A549 (cell line): Measurements from ENCODE around the gene SLC4A4. TPM values are rescaled to one million over a fixed set of nuclear protein-coding genes. Genes with fewer than 3 reads are reported as not detected.

Experiments used
- ATAC-seq, 2 experiments: fragments of 200-7000 bp in 1 of 2; fragments of >200 bp in 1 of 2; cut with Nextera tagmentation in 1 of 2; cut with Tn5 transposase in 1 of 2; 3 replicates each; pipeline versions ENCODE4 v1.8.0 to v1.9.1; 2018 to 2020; ENCODE audit warnings: mild to moderate bottlenecking in 1 of 2, moderate library complexity in 1 of 2
- CTCF ChIA-PET: fragments of 300-600 bp; sonication (Branson Sonifier 250); formaldehyde crosslinking; extraction: SDS; loops from one replicate; lab custom pipeline; 2021; ENCODE audit warnings: antibody characterized with exemption, inconsistent platforms; lab: Yijun Ruan, JAX
- POLR2A ChIA-PET: fragments of 350-600 bp; formaldehyde crosslinking; extraction: SDS; loops from one replicate; lab custom pipeline; 2021; ENCODE audit warnings: antibody characterized with exemption, inconsistent platforms; lab: Yijun Ruan, JAX
- DNase-seq, 2 experiments: peaks; one replicate each; pipeline versions ENCODE4 v3.0.0 to v3.0.0-alpha.2; 2011 to 2016; ENCODE audit warnings: low read depth in 1 of 2, low spot score in 1 of 2
- FAIRE-seq: peaks from 2 replicates; lab custom pipeline; 2011; peaks lifted over from hg19 to GRCh38; lab: Jason Lieb, UNC
- H3K27ac ChIP-seq, 2 experiments: fragments of >200 bp; sonication (Bioruptor Twin); formaldehyde crosslinking; 3 replicates each; pipeline ENCODE4 v1.5.1; 2016 to 2017
- H3K4me1 ChIP-seq: fragments of >200 bp; sonication (Bioruptor Twin); formaldehyde crosslinking; 3 replicates; pipeline ENCODE4 v1.6.1; 2016
- H3K4me2 ChIP-seq: fragments of >200 bp; sonication (Bioruptor Twin); formaldehyde crosslinking; 3 replicates; pipeline ENCODE4 v1.6.1; 2016
- H3K4me3 ChIP-seq: fragments of >200 bp; sonication (Bioruptor Twin); formaldehyde crosslinking; 3 replicates; pipeline ENCODE4 v1.5.1; 2016
- H3K9me3 ChIP-seq: fragments of >200 bp; sonication (Bioruptor Twin); formaldehyde crosslinking; 3 replicates; pipeline ENCODE4 v1.6.1; 2016
- BHLHE40 ChIP-seq: IDR thresholded peaks from 2 replicates; pipeline ENCODE4 v1.6.1; 2012; ENCODE audit warnings: low read depth, low read length, inconsistent platforms
- CBX2 ChIP-seq: fragments of 200-600 bp; sonication (generic); IDR thresholded peaks from 2 replicates; pipeline ENCODE4 v1.6.1; 2016; ENCODE audit warnings: low read depth, mild to moderate bottlenecking, borderline replicate concordance
- CBX8 ChIP-seq: fragments of 200-600 bp; sonication (generic); IDR thresholded peaks from 2 replicates; pipeline ENCODE4 v1.6.1; 2016
- CEBPB ChIP-seq, 2 experiments: fragments of >200 bp in 1 of 2; sonication (Bioruptor Twin) in 1 of 2; formaldehyde crosslinking in 1 of 2; IDR thresholded peaks; 2 replicates each; pipeline ENCODE4 v1.6.1; 2012 to 2016
- CHD2 ChIP-seq: fragments of 150-350 bp; IDR thresholded peaks from 2 replicates; pipeline ENCODE4 v1.6.1; 2014; ENCODE audit warnings: low read length; ENCODE audit not compliant: partially characterized antibody
- CHD4 ChIP-seq: fragments of 200-600 bp; sonication (generic); IDR thresholded peaks from 2 replicates; pipeline ENCODE4 v1.6.1; 2016; ENCODE audit warnings: antibody characterized with exemption, mild to moderate bottlenecking, borderline replicate concordance
- CTCF ChIP-seq: fragments of >200 bp; sonication (Bioruptor Twin); formaldehyde crosslinking; IDR thresholded peaks from 3 replicates; pipeline ENCODE4 v1.5.1; 2016
- EHMT2 ChIP-seq: fragments of 200-600 bp; sonication (generic); IDR thresholded peaks from 2 replicates; pipeline ENCODE4 v1.6.1; 2016; ENCODE audit warnings: antibody characterized with exemption, low read depth, mild to moderate bottlenecking, moderate library complexity
- ESRRA ChIP-seq: fragments of 150-350 bp; IDR thresholded peaks from 2 replicates; pipeline ENCODE4 v1.6.1; 2014; ENCODE audit warnings: mild to moderate bottlenecking, low read length, borderline replicate concordance
- FOSL2 ChIP-seq, 2 experiments: fragments of 450-650 bp in 1 of 2; fragments of >200 bp in 1 of 2; sonication (Bioruptor Twin) in 1 of 2; formaldehyde crosslinking; IDR thresholded peaks; 2 replicates each; pipeline versions ENCODE4 v1.5.0 to v1.6.1; 2016 to 2020; ENCODE audit warnings: mild to moderate bottlenecking in 1 of 2, moderate library complexity in 1 of 2
- FOXS1 ChIP-seq: fragments of 250-450 bp; sonication (Bioruptor Pico); IDR thresholded peaks from 2 replicates; pipeline ENCODE4 v1.5.0; 2020; ENCODE audit warnings: mild to moderate bottlenecking, moderate library complexity
- GATA3 ChIP-seq: IDR thresholded peaks from 2 replicates; pipeline ENCODE4 v1.6.1; 2012; ENCODE audit warnings: borderline replicate concordance
- HDAC2 ChIP-seq: fragments of 200-600 bp; sonication (generic); IDR thresholded peaks from 2 replicates; pipeline ENCODE4 v1.6.1; 2016
- HMGXB4 ChIP-seq: fragments of 250-450 bp; sonication (Bioruptor Pico); IDR thresholded peaks from 2 replicates; pipeline ENCODE4 v1.5.0; 2021; ENCODE audit warnings: mild to moderate bottlenecking, moderate library complexity, borderline replicate concordance
- HOXA7 ChIP-seq: fragments of 250-450 bp; sonication (Bioruptor Pico); IDR thresholded peaks from 2 replicates; pipeline ENCODE4 v1.5.0; 2020; ENCODE audit warnings: mild to moderate bottlenecking, moderate library complexity
- JUN ChIP-seq, 2 experiments: fragments of >200 bp; sonication (Bioruptor Twin); formaldehyde crosslinking; IDR thresholded peaks; 2 replicates in 1 of 2; 3 replicates in 1 of 2; pipeline ENCODE4 v1.6.1; 2016 to 2017
- KDM5A ChIP-seq: fragments of 200-600 bp; sonication (generic); IDR thresholded peaks from 2 replicates; pipeline ENCODE4 v1.6.1; 2016; ENCODE audit warnings: antibody characterized with exemption, mild to moderate bottlenecking
- MAFK ChIP-seq: fragments of 450-650 bp; IDR thresholded peaks from 2 replicates; pipeline ENCODE4 v1.6.1; 2014; ENCODE audit not compliant: partially characterized antibody
- MYC ChIP-seq: IDR thresholded peaks from 2 replicates; pipeline ENCODE4 v1.6.1; 2012; ENCODE audit warnings: mild to moderate bottlenecking, inconsistent platforms, low read length, improper control_type of control experiment, borderline replicate concordance
- NFE2L2 ChIP-seq: fragments of 150-350 bp; conservative IDR thresholded peaks from 2 replicates; pipeline ENCODE4 v1.6.1; 2014; ENCODE audit warnings: low read length
- POLR2A ChIP-seq: IDR thresholded peaks from 2 replicates; pipeline ENCODE4 v1.6.1; 2012; ENCODE audit warnings: mild to moderate bottlenecking, low read length
- RARB ChIP-seq: fragments of 250-450 bp; sonication (Bioruptor Pico); IDR thresholded peaks from 2 replicates; pipeline ENCODE4 v1.8.0; 2021; ENCODE audit warnings: mild to moderate bottlenecking, moderate library complexity
- RCOR1 ChIP-seq: fragments of 150-350 bp; IDR thresholded peaks from 2 replicates; pipeline ENCODE4 v1.6.1; 2014; ENCODE audit warnings: antibody characterized with exemption, low read length, low read depth
- RNF2 ChIP-seq: fragments of 200-600 bp; sonication (generic); IDR thresholded peaks from 2 replicates; pipeline ENCODE4 v1.6.1; 2016; ENCODE audit warnings: low read depth, mild to moderate bottlenecking, antibody characterized with exemption, moderate library complexity, borderline replicate concordance
- SMC3 ChIP-seq: fragments of >200 bp; sonication (Bioruptor Twin); formaldehyde crosslinking; IDR thresholded peaks from 3 replicates; pipeline ENCODE4 v1.6.1; 2018; ENCODE audit warnings: inconsistent platforms
- SREBF2 ChIP-seq: fragments of 450-650 bp; IDR thresholded peaks from 2 replicates; pipeline ENCODE4 v1.6.1; 2014; ENCODE audit warnings: mild to moderate bottlenecking, moderate library complexity
- TP53 ChIP-seq: fragments of 250-450 bp; sonication (Bioruptor Pico); IDR thresholded peaks from 2 replicates; pipeline ENCODE4 v1.5.0; 2021; ENCODE audit warnings: mild to moderate bottlenecking, moderate library complexity
- ZC3H11A ChIP-seq: fragments of 450-650 bp; IDR thresholded peaks from 2 replicates; pipeline ENCODE4 v1.6.1; 2014; ENCODE audit warnings: antibody characterized with exemption, mild to moderate bottlenecking
- ZFP36 ChIP-seq: fragments of 450-650 bp; IDR thresholded peaks from 2 replicates; pipeline ENCODE4 v1.6.1; 2014; ENCODE audit warnings: borderline replicate concordance; ENCODE audit not compliant: partially characterized antibody
- ZNF302 ChIP-seq: fragments of 250-450 bp; sonication (Bioruptor Pico); IDR thresholded peaks from 2 replicates; pipeline ENCODE4 v1.9.0; 2021; ENCODE audit warnings: inconsistent platforms, mild to moderate bottlenecking, moderate library complexity
- WGBS: methylation state at CpG from one replicate; pipeline ENCODE4 v1.1.6; 2017; ENCODE audit errors: missing lambda C conversion rate; 5-methylcytosine and 5-hydroxymethylcytosine counted together
- polyA plus RNA-seq, 4 experiments: library from polyadenylated mRNA; depleted of rRNA in 3 of 4; stranded (reverse); fragments of >200 nt; fragmentation: RNase III in 1 of 4; extraction: RNeasy Plus Mini Kit Qiagen cat#74134 plus additional on column Dnase treatment in 1 of 4; gene quantifications; 2 replicates in 3 of 4; 3 replicates in 1 of 4; pipeline ENCODE4 v1.2.3, GENCODE V29; 2011 to 2017
- TF ChIP-seq, protein P1 (sequence below): fragments of 150-350 bp; IDR thresholded peaks from 2 replicates; pipeline ENCODE4 v1.6.1; 2014; ENCODE audit warnings: low read depth, mild to moderate bottlenecking, low read length

Gene SLC4A4
- polyA plus RNA-seq, 2 of the 4 experiments (the other 2 are of a cell fraction), result 1.8 to 2.9 TPM

- DNase-seq (no peak), FAIRE-seq (no peak), ATAC-seq (no peak)
- no peak overlapping the region for H3K4me3 ChIP-seq
- POLR2A ChIA-PET, result no interaction called here
- no peaks in the 10 kb centered on the region for H3K9me3 ChIP-seq
- TF ChIP-seq GATA3 (no peak), RCOR1 (no peak), MAFK (no peak), CEBPB (IDR thresholded peaks at IDR 0.05) (no peak), JUN (IDR thresholded peaks at IDR 0.05) (no peak), HMGXB4 (no peak), BHLHE40 (no peak)
- H3K4me2 ChIP-seq, result no peak overlapping the region
- H3K4me1 ChIP-seq, result no peaks in the 10 kb centered on the region
- CTCF ChIA-PET, result no interaction called here
- no peak overlapping the region for H3K27ac ChIP-seq
Measured at GRCh38 chr4:71346710-71347109, 7.9 kb downstream of the SLC4A4 start.

DNA sequence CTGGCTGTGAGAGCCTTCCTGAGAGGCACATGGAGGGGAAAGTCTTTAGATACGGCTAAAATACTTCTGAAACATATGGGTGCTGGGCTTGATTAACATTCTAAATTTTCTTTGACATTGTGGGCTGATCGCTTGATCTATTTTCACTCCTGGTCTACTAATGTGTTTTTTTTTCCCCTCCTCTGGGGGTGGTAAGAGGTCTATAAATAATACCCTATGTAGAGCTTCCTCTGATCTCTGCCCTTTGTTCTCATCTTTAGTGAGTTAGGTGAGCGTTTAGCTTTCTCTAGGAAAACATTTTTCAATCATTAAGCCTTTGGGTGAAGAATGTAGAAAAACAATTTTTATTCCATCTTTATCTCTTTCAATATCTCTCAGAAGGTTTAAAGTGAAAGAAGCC lies 9.8 kb downstream of the SLC4A4 start:
- Histone ChIP-seq H3K4me3 (no peak overlapping the region), H3K27ac (no peak overlapping the region), H3K9me3 (no peaks in the 10 kb centered on the region), H3K4me2 (no peak overlapping the region), H3K4me1 (no peaks in the 10 kb centered on the region)
- FAIRE-seq (no peak), ATAC-seq (no peak), DNase-seq (no peak)
- CTCF ChIA-PET, result no interaction called here
- no peak for TF ChIP-seq ZC3H11A
- TF ChIP-seq CBX8, result no peak
- no peak for TF ChIP-seq EHMT2
- no peak for TF ChIP-seq TP53 (CRISPR knock-in tag)
- TF ChIP-seq BHLHE40, result no peak
- TF ChIP-seq HDAC2, result no peak
- TF ChIP-seq SMC3, result no peak
- TF ChIP-seq POLR2A, result no peak
- no peak for TF ChIP-seq SREBF2
- TF ChIP-seq ZFP36, result no peak
- no peak for TF ChIP-seq ESRRA
- no peak for TF ChIP-seq MYC
- TF ChIP-seq GATA3, result no peak
- TF ChIP-seq FOSL2 (IDR thresholded peaks at IDR 0.05), result no peak
- no peak for TF ChIP-seq FOSL2 (CRISPR knock-in tag; IDR thresholded peaks at IDR 0.05)
- TF ChIP-seq CBX2, result no peak
- TF ChIP-seq RNF2, result no peak
- TF ChIP-seq, protein P1, sequence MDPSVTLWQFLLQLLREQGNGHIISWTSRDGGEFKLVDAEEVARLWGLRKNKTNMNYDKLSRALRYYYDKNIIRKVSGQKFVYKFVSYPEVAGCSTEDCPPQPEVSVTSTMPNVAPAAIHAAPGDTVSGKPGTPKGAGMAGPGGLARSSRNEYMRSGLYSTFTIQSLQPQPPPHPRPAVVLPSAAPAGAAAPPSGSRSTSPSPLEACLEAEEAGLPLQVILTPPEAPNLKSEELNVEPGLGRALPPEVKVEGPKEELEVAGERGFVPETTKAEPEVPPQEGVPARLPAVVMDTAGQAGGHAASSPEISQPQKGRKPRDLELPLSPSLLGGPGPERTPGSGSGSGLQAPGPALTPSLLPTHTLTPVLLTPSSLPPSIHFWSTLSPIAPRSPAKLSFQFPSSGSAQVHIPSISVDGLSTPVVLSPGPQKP, result no peak
- POLR2A ChIA-PET, result no interaction called here
- WGBS, result 85% methylated on average over 3 of the region's 3 CpGs

DNA sequence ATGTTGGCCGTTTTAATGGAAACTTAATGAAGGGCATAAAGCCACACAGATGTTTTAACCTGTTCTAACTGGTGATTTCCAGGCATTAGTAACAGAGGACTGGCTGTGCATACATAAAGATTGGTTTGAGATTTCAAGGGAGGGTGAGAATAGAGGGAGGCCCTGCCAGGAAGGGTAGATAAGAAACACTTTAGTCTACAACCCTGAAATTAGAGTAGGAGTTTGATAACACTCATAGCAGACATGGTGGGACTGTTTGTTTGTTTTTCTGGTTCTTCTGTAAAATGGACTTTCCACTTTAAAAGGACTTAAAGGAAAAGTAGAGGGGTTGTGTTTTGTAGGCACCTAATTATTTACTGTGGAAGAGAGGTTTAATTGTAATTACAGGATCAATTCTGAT lies 16.2 kb downstream of the SLC4A4 start:
- H3K27ac ChIP-seq, result no peak overlapping the region
- ChIA-PET CTCF (no interaction called here), POLR2A (no interaction called here)
- TF ChIP-seq NFE2L2 (no peak), CHD4 (no peak), SREBF2 (no peak), JUN (IDR thresholded peaks at IDR 0.05) (no peak), HOXA7 (CRISPR knock-in tag) (no peak), ZNF302 (no peak), ZFP36 (no peak), CTCF (no peak), FOXS1 (CRISPR knock-in tag) (no peak), KDM5A (no peak), CHD2 (no peak), RARB (CRISPR knock-in tag) (no peak), HDAC2 (no peak), FOSL2 (IDR thresholded peaks at IDR 0.05) (no peak), FOSL2 (CRISPR knock-in tag; IDR thresholded peaks at IDR 0.05) (no peak)
- TF ChIP-seq, protein P1, result no peak
- no peaks in the 10 kb centered on the region for H3K4me1 ChIP-seq
- no peak for ATAC-seq
- no peaks in the 10 kb centered on the region for H3K9me3 ChIP-seq
- no peak overlapping the region for H3K4me2 ChIP-seq
- 45% methylated on average over 1 of the region's 1 CpG for WGBS
- H3K4me3 ChIP-seq, result no peak overlapping the region
- no peak for DNase-seq
- no peak for FAIRE-seq
